A673 (cell line): ENCODE results near the gene ZFPM1.

Experiments used
- EZH2 ChIP-seq: fragments of 200-600 bp; sonication (generic); IDR thresholded peaks from 2 replicates; pipeline ENCODE4 v1.6.1; 2017; ENCODE audit warnings: borderline replicate concordance, low read depth, mild to moderate bottlenecking, mixed read lengths, antibody characterized with exemption, low read length; ENCODE audit not compliant: poor library complexity, severe bottlenecking
- TF ChIP-seq, protein P1 (sequence below): fragments of 300-800, 200-600 bp; sonication (generic); conservative IDR thresholded peaks from 2 replicates; pipeline ENCODE4 v1.5.1; 2017; ENCODE audit warnings: low read depth, mild to moderate bottlenecking, antibody characterized with exemption, low read length, moderate library complexity, mixed read lengths

DNA sequence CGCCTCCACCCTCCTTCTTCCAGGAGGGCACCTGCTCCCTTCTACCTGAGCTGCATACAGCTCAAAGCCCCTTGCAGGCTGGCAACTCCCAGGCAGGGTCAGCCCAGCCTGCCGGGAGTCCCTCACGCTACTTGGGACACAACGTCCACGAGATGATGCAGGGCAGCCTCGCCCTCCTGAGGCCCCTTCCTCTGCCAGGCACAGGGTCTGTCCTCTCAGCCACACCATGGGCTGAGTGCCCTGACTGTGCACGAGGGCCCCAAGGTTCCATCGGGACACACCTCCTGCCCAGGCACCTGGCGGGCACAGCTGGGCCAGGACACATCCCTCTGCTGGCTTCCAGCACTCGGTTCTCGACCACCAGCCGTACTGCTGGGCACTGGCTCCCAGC, 86.2 kb downstream of the ZFPM1 start:
- TF ChIP-seq, protein P1, sequence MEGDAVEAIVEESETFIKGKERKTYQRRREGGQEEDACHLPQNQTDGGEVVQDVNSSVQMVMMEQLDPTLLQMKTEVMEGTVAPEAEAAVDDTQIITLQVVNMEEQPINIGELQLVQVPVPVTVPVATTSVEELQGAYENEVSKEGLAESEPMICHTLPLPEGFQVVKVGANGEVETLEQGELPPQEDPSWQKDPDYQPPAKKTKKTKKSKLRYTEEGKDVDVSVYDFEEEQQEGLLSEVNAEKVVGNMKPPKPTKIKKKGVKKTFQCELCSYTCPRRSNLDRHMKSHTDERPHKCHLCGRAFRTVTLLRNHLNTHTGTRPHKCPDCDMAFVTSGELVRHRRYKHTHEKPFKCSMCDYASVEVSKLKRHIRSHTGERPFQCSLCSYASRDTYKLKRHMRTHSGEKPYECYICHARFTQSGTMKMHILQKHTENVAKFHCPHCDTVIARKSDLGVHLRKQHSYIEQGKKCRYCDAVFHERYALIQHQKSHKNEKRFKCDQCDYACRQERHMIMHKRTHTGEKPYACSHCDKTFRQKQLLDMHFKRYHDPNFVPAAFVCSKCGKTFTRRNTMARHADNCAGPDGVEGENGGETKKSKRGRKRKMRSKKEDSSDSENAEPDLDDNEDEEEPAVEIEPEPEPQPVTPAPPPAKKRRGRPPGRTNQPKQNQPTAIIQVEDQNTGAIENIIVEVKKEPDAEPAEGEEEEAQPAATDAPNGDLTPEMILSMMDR, result no peak
- TF ChIP-seq EZH2, result no peak
